ENCODE measurements around the gene SV2B. TPM values are rescaled to one million over a fixed set of nuclear protein-coding genes. Genes with fewer than 3 reads are reported as not detected.

SV2B gene
- total RNA-seq, 2 experiments from 2014 or later = not detected

DNA sequence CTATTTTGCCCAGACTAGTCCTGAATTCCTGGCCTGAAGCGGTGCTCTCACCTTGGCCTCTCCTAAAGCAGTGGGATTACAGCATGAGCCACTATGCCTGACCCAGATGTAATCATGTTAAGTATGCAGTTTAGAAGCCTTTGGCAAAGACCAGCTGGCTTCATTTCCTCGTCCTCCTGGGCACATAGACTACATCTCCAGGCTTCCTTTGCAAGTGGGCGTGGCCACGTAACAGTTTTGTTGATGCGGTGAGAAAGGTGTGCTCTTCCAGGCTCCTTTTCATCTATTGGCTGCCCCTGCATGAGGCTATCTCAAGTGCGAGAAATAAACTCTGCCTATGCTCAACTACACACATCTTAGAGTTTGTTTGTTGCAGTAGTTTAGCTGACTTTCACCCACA, 13.0 kb downstream of the SV2B start:
- no peak for ATAC-seq
- peaks cover 46% of the 10 kb centered on the region for H3K27me3 Mint-ChIP-seq
- H3K27ac Mint-ChIP-seq = no peak overlapping the region

DNA sequence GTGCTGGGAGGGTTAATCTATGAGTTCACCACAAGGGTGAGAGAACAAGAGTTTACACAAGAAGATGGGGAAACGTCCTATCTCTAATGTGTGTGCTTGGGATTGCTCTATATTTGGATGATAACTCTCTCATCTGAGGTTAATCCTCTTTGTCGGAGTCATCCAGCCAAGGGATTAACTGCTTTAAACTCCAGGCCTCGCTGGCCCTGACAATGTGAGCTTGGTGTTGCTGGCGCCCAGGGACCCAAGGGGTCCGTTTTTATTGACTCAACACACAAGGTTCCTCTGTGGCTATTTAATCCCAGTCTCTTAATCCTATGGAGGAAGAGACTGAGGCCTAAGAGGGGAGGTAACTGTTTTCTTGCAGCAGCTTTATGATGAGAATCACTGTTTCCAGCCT, 14.2 kb downstream of the SV2B start:
- H3K4me1 Mint-ChIP-seq = no peaks in the 10 kb centered on the region
- no peak overlapping the region for H3K4me3 Mint-ChIP-seq
- peaks cover 45% of the 10 kb centered on the region for H3K27me3 Mint-ChIP-seq
- ATAC-seq (no peak), DNase-seq (no peak)
- H3K27ac Mint-ChIP-seq = no peak overlapping the region
- H3K9me3 Mint-ChIP-seq (ENCODE audit: low read depth) = no peaks in the 10 kb centered on the region
- CTCF ChIA-PET = no interaction called here
- H3K36me3 Mint-ChIP-seq = no peaks in the 10 kb centered on the region

More for the DNA sequence above, 13.0 kb downstream of the SV2B start:
- DNase-seq = no peak
- CTCF ChIA-PET = no interaction called here
- no peaks in the 10 kb centered on the region for H3K36me3 Mint-ChIP-seq
- H3K9me3 Mint-ChIP-seq (ENCODE audit: low read depth) = no peaks in the 10 kb centered on the region
- no peaks in the 10 kb centered on the region for H3K4me1 Mint-ChIP-seq
- H3K4me3 Mint-ChIP-seq = no peak overlapping the region

GRCh38 chr15:91116113-91117067, 16.3 kb downstream of the SV2B start:
- Mint-ChIP-seq H3K27ac (no peak overlapping the region), H3K9me3 (ENCODE audit: low read depth) (no peaks in the 10 kb centered on the region), H3K36me3 (no peaks in the 10 kb centered on the region), H3K27me3 (peaks cover 49% of the 10 kb centered on the region), H3K4me1 (no peaks in the 10 kb centered on the region), H3K4me3 (no peak overlapping the region)
- ATAC-seq (no peak), DNase-seq (no peak)
- CTCF ChIA-PET = no interaction called here

DNA sequence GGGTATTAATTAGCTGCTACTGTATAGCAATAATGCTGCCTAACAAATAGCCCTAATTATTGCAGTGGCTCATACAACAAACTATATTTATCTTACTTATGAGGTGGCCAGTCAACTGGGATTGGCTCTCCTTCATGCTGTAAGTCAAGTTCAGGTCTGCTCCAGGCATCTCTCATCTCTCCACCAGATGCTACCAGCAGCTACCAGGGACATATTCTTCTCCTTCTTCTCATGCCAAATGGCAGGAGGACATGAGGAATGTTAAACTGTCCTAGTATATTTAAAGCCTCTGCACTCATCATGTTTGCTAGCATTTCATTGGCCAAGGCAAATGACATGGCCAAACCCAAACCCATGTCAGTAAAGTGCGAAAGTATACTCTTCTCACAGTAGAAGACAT, 17.3 kb downstream of the SV2B start:
- CTCF ChIA-PET = no interaction called here

DNA sequence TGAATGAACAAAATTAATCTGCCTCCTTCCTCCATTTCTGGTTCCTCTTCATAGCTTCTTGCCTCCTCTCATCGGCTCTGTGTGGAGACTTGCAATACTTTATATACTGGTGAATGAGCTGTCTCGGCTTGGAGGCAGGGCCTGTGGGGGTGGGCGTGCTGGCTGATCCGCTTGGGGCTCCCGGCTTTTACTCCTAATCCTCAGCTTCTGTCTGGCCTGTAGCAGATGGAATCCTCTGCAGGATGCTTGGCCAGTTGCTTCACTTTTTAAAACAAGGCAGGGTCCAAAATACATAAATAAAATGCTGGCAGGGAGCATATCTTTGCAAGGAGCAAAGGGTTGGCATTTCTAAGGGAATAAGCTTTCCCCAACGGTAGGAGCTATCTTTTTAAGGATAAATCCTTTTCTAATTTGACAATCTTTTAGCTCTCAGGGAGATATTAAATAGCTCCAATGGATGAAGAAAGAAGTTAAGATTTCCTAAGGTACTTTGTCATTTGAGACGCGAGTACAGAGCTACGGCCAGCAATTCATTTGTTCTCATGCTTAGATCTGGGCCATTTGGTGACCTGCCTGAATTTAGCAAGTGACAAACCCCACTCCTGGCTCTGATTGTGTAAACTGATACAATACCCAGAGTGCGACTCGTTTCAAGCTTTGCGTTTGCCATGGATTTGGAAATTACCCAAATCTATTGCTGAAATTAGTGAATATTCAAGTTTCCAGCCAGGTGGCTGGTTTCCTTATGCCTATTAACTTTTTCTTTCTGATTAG, 18.9 kb downstream of the SV2B start:
- H3K36me3 Mint-ChIP-seq = no peaks in the 10 kb centered on the region
- no peak overlapping the region for H3K27ac Mint-ChIP-seq
- peaks cover 43% of the 10 kb centered on the region for H3K27me3 Mint-ChIP-seq
- no peaks in the 10 kb centered on the region for H3K4me1 Mint-ChIP-seq
- CTCF ChIA-PET = interaction anchor here (1.1 to 1.8 kb wide), 3 partner anchors 8 to 184 kb away, joined by 3 to 5 read pairs (median 4); no protein-coding TSS in a partner anchor
- no peak overlapping the region for H3K4me3 Mint-ChIP-seq
- no peak for DNase-seq
- no peaks in the 10 kb centered on the region for H3K9me3 Mint-ChIP-seq (ENCODE audit: low read depth)
- no peak for ATAC-seq

More for the DNA sequence above, 17.3 kb downstream of the SV2B start:
- no peaks in the 10 kb centered on the region for H3K4me1 Mint-ChIP-seq
- no peak overlapping the region for H3K27ac Mint-ChIP-seq
- ATAC-seq (no peak), DNase-seq (no peak)
- no peaks in the 10 kb centered on the region for H3K36me3 Mint-ChIP-seq
- H3K27me3 Mint-ChIP-seq = peaks cover 43% of the 10 kb centered on the region
- H3K9me3 Mint-ChIP-seq (ENCODE audit: low read depth) = no peaks in the 10 kb centered on the region
- H3K4me3 Mint-ChIP-seq = no peak overlapping the region

- Mint-ChIP-seq H3K9me3 (ENCODE audit: low read depth) (no peaks in the 10 kb centered on the region), H3K36me3 (no peaks in the 10 kb centered on the region), H3K4me3 (no peak overlapping the region), H3K4me1 (no peaks in the 10 kb centered on the region), H3K27ac (no peak overlapping the region), H3K27me3 (peaks cover 47% of the 10 kb centered on the region)
- no peak for DNase-seq
- CTCF ChIA-PET = no interaction called here
- no peak for ATAC-seq
These were observed 22.2 kb downstream of the SV2B start for GRCh38 chr15:91122296-91122695.

DNA sequence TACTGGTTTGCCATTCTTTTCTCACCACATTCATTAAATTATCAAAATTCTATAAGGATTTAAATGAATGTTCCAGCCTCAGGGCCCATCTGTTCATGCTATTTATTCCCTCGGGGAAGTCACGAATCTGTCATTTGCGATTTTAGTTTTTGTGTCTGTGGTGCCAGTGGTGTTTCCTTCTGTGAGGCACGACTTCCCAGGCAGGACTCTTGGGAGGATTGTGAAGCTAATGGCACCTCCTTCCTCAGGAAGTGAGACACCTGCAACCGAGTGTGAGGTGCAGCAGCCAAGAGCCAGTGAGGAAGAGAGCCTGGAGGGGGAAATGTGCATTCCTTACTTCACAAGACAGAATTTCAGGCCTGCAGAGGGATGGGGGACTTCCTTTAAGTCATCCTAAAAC, 24.1 kb downstream of the SV2B start:
- ATAC-seq = no peak
- Mint-ChIP-seq H3K4me1 (no peaks in the 10 kb centered on the region), H3K27me3 (peaks cover 38% of the 10 kb centered on the region), H3K36me3 (no peaks in the 10 kb centered on the region), H3K27ac (no peak overlapping the region), H3K4me3 (no peak overlapping the region), H3K9me3 (ENCODE audit: low read depth) (no peaks in the 10 kb centered on the region)
- CTCF ChIA-PET = no interaction called here
- DNase-seq = no peak

DNA sequence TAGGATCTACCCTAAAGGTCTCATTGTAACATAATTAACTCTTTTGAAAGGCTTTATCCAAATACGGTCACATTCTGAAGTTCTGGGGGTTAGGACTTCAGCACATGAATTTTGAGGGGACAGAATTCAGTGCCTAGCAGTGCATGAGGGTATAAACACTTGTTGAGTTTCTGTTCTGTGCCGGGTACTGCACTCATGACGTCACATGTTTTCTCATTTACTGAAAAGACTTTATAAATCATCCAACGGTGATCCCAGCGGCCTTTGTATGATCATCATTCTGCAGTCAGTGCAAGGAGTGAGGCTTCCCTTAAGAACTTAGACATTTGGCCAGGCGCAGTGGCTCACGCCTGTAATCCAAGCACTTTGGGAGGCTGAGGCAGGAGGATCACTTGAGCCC, 25.1 kb downstream of the SV2B start:
- H3K9me3 Mint-ChIP-seq (ENCODE audit: low read depth) = no peaks in the 10 kb centered on the region
- H3K27me3 Mint-ChIP-seq = peaks cover 29% of the 10 kb centered on the region
- DNase-seq (no peak), ATAC-seq (no peak)
- CTCF ChIA-PET = interaction anchor here (0.6 kb wide), 1 partner anchor 1352 kb away, joined by 3 read pairs; no protein-coding TSS in a partner anchor
- H3K4me1 Mint-ChIP-seq = no peaks in the 10 kb centered on the region
- H3K36me3 Mint-ChIP-seq = no peaks in the 10 kb centered on the region
- H3K27ac Mint-ChIP-seq = no peak overlapping the region
- H3K4me3 Mint-ChIP-seq = no peak overlapping the region

DNA sequence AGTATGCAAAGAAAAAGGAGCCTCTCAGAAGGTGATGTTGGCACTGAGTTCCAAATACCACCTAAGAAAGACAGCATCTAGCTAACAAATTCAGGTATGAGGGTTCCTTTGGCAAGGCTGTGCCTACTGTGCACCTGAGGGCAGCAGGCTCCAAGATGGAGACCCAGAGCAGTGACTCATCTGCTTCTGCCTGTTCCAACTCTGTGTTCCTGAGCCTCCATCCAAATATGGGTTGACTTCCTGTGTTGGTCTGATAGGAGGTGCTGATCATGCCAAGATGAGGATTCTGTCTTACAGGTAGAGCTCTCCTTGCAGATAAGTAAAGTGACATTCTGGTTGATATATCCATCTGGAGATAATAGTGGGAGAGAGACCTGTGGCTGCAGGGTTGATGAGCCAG, 26.0 kb downstream of the SV2B start:
- CTCF ChIA-PET = no interaction called here
- no peaks in the 10 kb centered on the region for H3K9me3 Mint-ChIP-seq (ENCODE audit: low read depth)
- H3K36me3 Mint-ChIP-seq = no peaks in the 10 kb centered on the region
- H3K27me3 Mint-ChIP-seq = peaks cover 27% of the 10 kb centered on the region
- DNase-seq (no peak), ATAC-seq (no peak)
- no peak overlapping the region for H3K4me3 Mint-ChIP-seq
- no peaks in the 10 kb centered on the region for H3K4me1 Mint-ChIP-seq
- no peak overlapping the region for H3K27ac Mint-ChIP-seq

DNA sequence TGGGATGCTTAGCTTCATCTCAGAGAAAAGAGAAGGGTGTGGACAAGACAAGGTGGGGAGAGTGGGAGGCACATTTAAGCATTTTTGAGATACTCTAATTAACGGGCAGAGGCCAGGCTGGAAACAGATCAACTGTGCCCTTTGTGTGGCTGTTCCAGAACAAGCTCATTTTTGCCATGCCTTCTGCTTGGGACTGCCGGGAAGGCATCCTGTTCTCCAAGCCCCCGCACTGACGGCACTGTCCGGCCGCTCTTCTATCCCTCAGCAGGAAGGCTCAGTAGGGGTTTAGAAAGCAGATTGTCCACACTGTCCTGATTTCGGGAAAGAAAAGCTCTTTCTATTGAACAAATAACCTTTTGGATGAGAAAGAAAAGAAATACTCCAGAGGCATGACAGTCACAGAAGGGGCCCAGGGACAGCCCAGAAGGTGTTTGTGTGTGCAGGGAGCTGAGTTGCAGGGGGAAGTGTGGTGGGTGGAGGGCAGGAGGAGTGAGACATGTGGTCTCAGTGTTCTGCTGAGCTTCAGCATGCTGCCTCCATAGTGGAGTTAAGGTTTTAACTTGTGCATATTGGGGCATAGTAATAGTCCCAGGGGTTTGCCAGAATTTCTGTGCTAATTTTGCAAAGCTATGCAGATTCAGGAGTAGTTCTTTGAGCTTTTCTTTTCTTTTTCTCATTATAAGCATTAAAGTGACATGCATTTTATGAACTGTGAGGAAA, 27.3 kb downstream of the SV2B start:
- no peak for ATAC-seq
- Mint-ChIP-seq H3K27ac (no peak overlapping the region), H3K4me3 (no peak overlapping the region), H3K4me1 (no peaks in the 10 kb centered on the region), H3K9me3 (ENCODE audit: low read depth) (no peaks in the 10 kb centered on the region), H3K27me3 (peaks cover 25% of the 10 kb centered on the region), H3K36me3 (no peaks in the 10 kb centered on the region)
- CTCF ChIA-PET = interaction anchor here (0.9 to 1.7 kb wide), 2 partner anchors 9 to 28 kb away, joined by 3 to 5 read pairs; partner anchors contain the start of gene SV2B
- no peak for DNase-seq

- Mint-ChIP-seq H3K9me3 (ENCODE audit: low read depth) (no peaks in the 10 kb centered on the region), H3K27me3 (peaks cover 22% of the 10 kb centered on the region), H3K36me3 (no peaks in the 10 kb centered on the region), H3K4me3 (no peak overlapping the region), H3K4me1 (no peaks in the 10 kb centered on the region), H3K27ac (no peak overlapping the region)
- DNase-seq (no peak), ATAC-seq (no peak)
- CTCF ChIA-PET = interaction anchor here (0.9 to 1.7 kb wide), 2 partner anchors 9 to 28 kb away, joined by 3 to 5 read pairs; partner anchors contain the start of gene SV2B
These were observed 28.0 kb downstream of the SV2B start for GRCh38 chr15:91128016-91128415.

DNA sequence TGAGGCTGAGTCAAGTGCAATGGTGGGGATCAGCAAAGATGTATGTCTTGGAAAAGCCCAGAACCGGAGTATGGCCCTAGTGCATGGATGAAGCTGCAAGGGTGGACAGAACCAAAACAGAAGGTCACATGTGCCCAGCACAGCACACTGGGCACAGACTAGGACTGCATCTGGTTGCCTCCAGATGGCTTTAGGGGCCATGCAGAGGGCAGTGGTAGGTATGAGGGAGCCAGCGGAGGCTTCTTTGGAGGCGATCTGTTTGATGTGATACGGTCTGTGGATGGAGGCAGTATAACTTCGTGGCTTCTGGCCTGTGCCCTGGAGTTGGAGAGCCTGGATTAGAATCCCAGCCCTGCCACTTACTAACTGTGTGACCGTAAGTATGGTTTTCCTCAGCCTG, 29.4 kb downstream of the SV2B start:
- no peak overlapping the region for H3K27ac Mint-ChIP-seq
- ATAC-seq (no peak), DNase-seq (no peak)
- no peaks in the 10 kb centered on the region for H3K36me3 Mint-ChIP-seq
- H3K4me3 Mint-ChIP-seq = no peak overlapping the region
- CTCF ChIA-PET = no interaction called here
- H3K4me1 Mint-ChIP-seq = no peaks in the 10 kb centered on the region
- no peaks in the 10 kb centered on the region for H3K9me3 Mint-ChIP-seq (ENCODE audit: low read depth)
- H3K27me3 Mint-ChIP-seq = peaks cover 19% of the 10 kb centered on the region

DNA sequence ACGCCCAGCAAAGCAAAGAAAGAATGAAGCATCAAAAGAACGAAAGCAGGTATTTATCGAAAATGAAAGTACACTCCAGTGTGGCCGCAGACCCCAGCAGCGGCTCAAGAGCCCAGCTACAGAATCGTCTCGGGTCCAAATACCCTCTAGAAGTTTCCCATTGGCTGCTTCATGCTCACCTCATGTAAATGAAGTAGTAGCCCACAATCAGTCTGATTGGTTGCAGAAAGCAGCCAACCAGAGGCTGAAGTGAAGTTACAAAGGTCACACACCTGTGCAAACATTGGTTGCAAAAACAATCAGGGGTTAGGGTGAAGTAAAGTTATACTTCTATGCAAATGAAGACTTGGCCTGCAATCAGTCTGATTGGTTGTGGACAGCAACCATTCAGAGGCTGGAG, 32.0 kb downstream of the SV2B start:
- ATAC-seq = no peak
- no peaks in the 10 kb centered on the region for H3K4me1 Mint-ChIP-seq
- CTCF ChIA-PET = no interaction called here

More for the DNA sequence above, 32.0 kb downstream of the SV2B start:
- Mint-ChIP-seq H3K4me3 (no peak overlapping the region), H3K27ac (no peak overlapping the region), H3K36me3 (no peaks in the 10 kb centered on the region), H3K27me3 (peaks cover 17% of the 10 kb centered on the region), H3K9me3 (ENCODE audit: low read depth) (no peaks in the 10 kb centered on the region)
- no peak for DNase-seq
